GM10847 (cell line): Measurements from ENCODE around the gene IL10.

Experiments used
- POLR2A ChIP-seq: IDR thresholded peaks from 2 replicates; pipeline ENCODE4 v1.6.1; 2011; ENCODE audit not compliant: insufficient read length; ENCODE audit errors: extremely low read depth

Gene IL10

DNA sequence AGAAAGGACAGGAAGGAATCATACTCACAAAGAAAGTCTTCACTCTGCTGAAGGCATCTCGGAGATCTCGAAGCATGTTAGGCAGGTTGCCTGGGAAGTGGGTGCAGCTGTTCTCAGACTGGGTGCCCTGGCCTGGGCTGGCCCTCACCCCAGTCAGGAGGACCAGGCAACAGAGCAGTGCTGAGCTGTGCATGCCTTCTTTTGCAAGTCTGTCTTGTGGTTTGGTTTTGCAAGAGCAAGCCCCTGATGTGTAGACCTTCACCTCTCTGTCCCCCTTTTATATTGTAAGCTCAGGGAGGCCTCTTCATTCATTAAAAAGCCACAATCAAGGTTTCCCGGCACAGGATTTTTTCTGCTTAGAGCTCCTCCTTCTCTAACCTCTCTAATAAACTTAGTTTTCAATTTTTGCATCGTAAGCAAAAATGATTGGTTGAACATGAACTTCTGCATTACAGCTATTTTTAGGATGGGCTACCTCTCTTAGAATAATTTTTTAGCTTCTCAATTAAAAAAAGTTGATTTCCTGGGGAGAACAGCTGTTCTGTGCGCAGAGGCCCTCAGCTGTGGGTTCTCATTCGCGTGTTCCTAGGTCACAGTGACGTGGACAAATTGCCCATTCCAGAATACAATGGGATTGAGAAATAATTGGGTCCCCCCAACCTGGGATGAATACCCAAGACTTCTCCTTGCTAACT lies at the start of gene IL10:
TSS of gene IL10 (minus strand) at position 252 of the 695 bp plus-strand sequence. CDS start at position 193, 59 bp downstream.
- no peak for TF ChIP-seq POLR2A

- no peak for TF ChIP-seq POLR2A
Observed at GRCh38 chr1:206821493-206821892, 49.2 kb upstream of the IL10 start.

DNA sequence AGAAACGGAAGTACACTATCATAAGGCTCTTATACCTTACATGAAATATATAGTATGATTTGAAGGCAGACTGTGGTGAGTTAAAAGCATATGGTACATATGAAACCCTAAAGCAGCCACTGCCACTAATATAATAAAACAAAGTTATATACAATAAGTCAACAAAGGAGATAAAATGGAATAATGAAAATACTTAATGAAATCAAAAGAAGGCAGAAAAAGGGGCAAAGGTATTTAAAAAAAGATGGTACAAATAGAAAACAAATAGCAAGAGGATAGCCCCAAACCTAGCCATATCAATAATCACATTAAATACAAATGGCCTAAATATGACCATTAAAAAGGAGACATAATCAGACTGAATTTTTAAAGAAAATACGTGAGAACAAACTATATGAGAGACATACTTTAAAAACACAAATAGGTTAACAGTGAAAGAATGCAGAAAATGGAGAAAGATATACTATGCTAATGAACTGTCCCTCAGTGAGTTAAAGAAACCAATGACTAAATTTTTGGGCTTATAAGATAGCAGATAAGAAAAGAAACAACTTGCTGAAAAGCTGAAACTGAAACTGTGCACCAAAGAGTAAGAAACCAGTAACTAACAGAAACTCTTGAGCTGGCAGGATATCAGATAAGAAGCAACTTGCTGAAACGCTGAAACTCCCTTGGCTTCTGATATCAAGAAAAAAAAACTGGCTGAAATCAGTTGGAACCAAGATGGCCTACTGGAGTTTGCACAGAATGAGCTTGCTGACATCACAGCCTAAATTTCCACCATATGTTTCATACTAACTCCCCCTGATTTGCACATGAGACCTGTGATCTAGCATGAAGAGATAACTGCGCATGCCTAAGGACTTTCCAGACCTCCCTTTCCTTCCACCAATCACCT lies 44.3 kb upstream of the IL10 start:
- TF ChIP-seq POLR2A, result no peak

GRCh38 chr1:206814716-206815341 lies 42.5 kb upstream of the IL10 start:
- TF ChIP-seq POLR2A, result no peak

DNA sequence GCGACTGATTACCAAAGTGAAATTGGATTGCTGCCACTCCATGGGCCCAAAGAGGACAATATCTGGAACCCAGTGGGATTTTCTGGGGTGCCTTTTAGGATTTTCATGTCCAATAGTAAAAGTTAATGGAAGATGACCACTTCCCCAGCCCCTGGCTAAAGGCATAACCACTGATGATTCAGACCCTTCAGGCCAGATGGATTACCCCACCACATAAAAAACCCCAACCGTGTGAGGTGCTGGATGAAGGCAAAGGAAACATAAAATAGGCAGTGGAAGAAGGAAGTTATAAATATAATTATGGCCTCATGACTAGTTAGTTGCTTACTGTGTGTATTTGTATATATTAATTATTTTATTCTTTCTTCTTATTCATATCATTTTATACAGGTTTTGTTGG lies 40.2 kb upstream of the IL10 start:
- TF ChIP-seq POLR2A, result no peak

DNA sequence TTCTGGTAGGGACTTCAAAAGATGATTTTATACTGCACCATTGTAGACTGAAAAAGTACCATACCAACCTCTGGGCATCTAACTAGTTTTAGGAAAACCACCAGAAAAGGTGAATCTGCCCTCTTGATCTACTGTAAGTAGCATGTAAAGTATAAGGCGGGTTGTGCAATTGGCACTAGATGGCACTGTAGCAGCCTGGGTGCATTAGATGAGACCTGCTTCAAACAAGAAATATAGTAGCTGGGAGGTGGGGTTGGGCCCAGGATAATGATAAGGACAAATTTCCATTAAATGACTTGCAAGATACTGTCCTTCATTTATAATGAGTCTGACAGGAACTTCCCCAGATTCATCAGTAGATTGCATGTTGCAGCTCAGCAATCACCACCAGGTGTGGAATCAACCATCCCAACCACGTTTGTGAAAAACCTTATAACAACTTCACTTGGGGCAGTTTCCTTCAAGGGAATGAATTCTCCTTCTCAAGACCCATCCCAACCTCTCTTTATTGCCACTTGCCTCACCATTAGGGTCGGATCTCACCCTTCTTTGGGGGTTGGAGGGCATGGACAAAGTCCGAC lies 37.3 kb upstream of the IL10 start:
- no peak for TF ChIP-seq POLR2A

DNA sequence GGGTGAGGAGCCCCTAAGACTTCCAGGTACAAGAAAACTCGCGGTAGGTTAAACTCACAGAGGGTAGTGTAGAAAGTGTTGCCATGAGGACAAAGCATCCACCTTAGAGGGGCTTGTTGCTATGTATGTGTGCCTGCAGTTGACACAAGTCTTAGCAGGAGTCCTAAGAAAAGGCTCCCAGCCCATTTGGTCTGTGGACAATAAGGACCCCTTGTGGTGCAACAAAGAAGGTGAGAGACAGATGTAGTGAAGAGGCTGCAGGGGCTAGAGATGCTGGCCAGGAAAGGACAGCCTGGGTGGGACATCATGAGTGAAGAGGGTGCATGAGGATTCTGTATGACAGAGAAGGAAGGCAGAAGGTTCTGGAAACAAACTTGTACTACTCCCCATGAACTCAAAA lies 36.3 kb upstream of the IL10 start:
- no peak for TF ChIP-seq POLR2A

DNA sequence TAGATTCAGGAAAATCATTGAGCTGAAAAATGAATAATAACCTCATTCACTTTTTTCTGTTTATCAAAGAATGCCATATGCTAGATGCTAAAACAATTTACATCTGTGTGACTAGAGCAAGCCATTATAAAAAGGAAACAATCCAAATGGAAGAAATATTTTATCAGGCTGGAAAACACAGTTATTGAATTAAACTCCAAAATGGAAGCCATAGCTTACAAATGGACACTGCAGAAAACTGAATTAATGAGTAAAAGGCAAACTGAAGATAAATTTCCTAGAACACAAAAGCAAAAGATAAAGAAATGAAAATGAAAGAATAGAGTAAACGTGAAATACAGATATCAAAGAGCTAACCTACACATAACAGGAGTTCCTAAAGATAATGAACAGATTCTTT lies 33.1 kb upstream of the IL10 start:
- no peak for TF ChIP-seq POLR2A

- no peak for TF ChIP-seq POLR2A
Observed at GRCh38 chr1:206804156-206804737, 32.0 kb upstream of the IL10 start.

GRCh38 chr1:206803221-206803730 lies 31.0 kb upstream of the IL10 start:
- TF ChIP-seq POLR2A, result no peak

- TF ChIP-seq POLR2A, result no peak
Observed at GRCh38 chr1:206802401-206802800, 30.1 kb upstream of the IL10 start.

- no peak for TF ChIP-seq POLR2A
Observed at GRCh38 chr1:206801467-206801866, 29.2 kb upstream of the IL10 start.

GRCh38 chr1:206800891-206801290 lies 28.6 kb upstream of the IL10 start:
- no peak for TF ChIP-seq POLR2A

- no peak for TF ChIP-seq POLR2A
Observed at GRCh38 chr1:206800411-206800810, 28.1 kb upstream of the IL10 start.

GRCh38 chr1:206799311-206799710 lies 27.0 kb upstream of the IL10 start:
- no peak for TF ChIP-seq POLR2A
